ENCODE results near the gene AP1G1. TPM values are rescaled to one million over a fixed set of nuclear protein-coding genes. Genes with fewer than 3 reads are reported as not detected.
"Not testable (repeated sequence)": the region's sequence is repeated elsewhere in the genome, so short reads cannot be mapped to it uniquely, and the experiment has no call there.

The AP1G1 gene
- total RNA-seq, 6 experiments from 2014 or later: 47.8 to 54.1 (median 52.5) TPM

DNA sequence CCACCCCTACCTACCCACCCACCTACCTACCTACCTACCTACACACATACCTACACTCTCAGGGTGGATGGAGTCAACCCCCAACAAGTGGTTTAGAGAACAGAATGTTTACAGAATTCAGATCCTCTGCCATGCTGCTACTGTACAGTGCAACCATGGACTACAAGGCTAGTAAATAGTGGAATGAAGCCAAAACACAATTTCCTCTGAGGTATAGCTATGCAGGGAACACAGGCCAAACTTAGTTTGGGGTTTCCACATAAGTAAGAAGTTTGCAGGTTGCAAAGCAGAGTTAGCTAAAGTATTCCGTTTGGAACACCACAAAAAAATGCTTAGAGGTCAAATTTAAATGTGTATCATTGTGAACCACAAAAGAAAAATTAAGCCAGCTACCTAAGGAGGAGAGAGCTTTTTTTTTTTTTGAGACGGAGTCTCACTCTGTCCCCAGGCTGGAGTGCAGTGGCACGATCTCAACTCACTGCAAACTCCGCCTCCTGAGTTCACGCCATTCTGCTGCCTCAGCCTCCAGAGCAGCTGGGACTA lies 2.7 kb upstream of the AP1G1 start:
- no peak for ATAC-seq
- 81% methylated on average over 3 of the region's 5 CpGs for WGBS (ENCODE audit: insufficient coverage, low coverage, low lambda C conversion rate, missing lambda C conversion rate)
- TF ChIP-seq POLR2A (IDR thresholded peaks at IDR 0.05): no peak
- TF ChIP-seq, protein P1, sequence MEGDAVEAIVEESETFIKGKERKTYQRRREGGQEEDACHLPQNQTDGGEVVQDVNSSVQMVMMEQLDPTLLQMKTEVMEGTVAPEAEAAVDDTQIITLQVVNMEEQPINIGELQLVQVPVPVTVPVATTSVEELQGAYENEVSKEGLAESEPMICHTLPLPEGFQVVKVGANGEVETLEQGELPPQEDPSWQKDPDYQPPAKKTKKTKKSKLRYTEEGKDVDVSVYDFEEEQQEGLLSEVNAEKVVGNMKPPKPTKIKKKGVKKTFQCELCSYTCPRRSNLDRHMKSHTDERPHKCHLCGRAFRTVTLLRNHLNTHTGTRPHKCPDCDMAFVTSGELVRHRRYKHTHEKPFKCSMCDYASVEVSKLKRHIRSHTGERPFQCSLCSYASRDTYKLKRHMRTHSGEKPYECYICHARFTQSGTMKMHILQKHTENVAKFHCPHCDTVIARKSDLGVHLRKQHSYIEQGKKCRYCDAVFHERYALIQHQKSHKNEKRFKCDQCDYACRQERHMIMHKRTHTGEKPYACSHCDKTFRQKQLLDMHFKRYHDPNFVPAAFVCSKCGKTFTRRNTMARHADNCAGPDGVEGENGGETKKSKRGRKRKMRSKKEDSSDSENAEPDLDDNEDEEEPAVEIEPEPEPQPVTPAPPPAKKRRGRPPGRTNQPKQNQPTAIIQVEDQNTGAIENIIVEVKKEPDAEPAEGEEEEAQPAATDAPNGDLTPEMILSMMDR (IDR thresholded peaks at IDR 0.05): no peak
- H3K27ac ChIP-seq: no peak overlapping the region
- intact Hi-C loops (cut with DNase I): no loop called here
- no peak overlapping the region for H3K4me3 ChIP-seq
- peaks cover 0 to 15% (median 7%) of the 10 kb centered on the region in 4 donors for H3K4me1 ChIP-seq
- no peaks in the 10 kb centered on the region for H3K36me3 ChIP-seq
- no peak for DNase-seq
- no peaks in the 10 kb centered on the region for H3K27me3 ChIP-seq
- no peaks in the 10 kb centered on the region for H3K9me3 ChIP-seq

DNA sequence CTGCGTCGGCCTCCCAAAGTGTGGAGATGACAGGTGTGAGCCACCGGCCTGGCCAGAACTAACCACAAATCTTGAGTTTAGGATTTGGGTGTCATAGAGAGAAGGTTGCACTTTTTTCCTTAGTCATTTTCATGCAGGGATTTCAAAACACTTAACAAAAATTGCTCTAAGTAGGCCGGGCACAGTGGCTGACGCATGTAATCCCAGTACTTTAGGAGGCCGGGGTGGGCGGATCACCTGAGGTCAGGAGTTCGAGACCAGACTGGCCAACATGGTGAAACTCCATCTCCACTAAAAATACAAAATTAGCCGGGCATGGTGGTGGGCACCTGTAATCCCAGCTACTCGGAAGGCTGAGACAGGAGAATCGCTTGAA lies 1.5 kb upstream of the AP1G1 start:
- not testable (repeated sequence) for DNase-seq

DNA sequence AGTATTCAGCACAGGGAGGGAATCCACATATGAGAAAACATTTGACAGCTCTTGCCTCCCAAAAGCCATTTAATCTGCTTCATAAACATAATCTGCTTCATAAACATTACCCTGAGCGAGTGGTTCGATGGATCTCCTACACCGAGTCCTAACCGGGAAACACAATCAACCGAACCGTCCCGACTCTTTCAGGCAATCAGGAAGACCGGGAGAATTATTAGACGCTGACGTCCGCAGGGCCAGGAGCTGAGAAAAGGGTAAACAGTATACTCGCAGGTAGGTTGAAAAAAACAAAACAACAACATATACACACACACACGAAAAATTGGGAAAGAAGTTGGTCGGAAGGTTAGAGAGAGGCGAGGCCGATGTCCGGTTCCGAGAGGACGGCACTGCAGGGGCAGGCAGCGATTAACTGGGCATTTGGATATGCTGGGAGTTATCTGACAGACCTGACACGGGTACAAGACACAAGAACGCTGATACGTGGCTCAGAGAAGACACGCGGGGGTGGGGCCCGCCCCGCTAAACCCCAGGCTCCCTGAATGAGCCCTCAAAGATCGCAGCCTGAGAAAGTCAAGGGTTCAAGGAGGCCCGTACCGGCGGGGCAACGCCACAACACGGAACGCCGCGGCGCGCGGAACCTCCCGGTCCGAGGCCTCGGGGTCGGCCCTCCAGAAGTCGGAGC lies 585 bp downstream of the AP1G1 start:
- no peaks in the 10 kb centered on the region for H3K27me3 ChIP-seq
- peak overlapping the region; percentile 96 to 99 (median 97) for H3K27ac ChIP-seq
- H3K4me1 ChIP-seq: peaks cover 0 to 36% (median 14%) of the 10 kb centered on the region in 4 donors
- peak overlapping the region; percentile 86 to 90 (median 86) for H3K4me3 ChIP-seq
- 0% methylated on average over 20 of the region's 44 CpGs for WGBS (ENCODE audit: insufficient coverage, low coverage, low lambda C conversion rate, missing lambda C conversion rate)
- no peak for TF ChIP-seq POLR2A (IDR thresholded peaks at IDR 0.05)
- TF ChIP-seq, protein P1 (IDR thresholded peaks at IDR 0.05): no peak
- intact Hi-C loops (cut with DNase I): no loop called here
- peak in 2 of 3 donors; percentile 23 to 62 for DNase-seq
- H3K36me3 ChIP-seq: peaks cover 0 to 4% (median 0%) of the 10 kb centered on the region in 4 donors
- H3K9me3 ChIP-seq: no peaks in the 10 kb centered on the region
- ATAC-seq: peak; percentile 27 to 35 (median 30)

More for the DNA sequence above, 1.5 kb upstream of the AP1G1 start:
- H3K4me3 ChIP-seq; H3K36me3 ChIP-seq; ATAC-seq; H3K27me3 ChIP-seq; H3K9me3 ChIP-seq; intact Hi-C loops (cut with DNase I): not testable (repeated sequence)
- Histone ChIP-seq H3K27ac (peak overlapping the region in 1 of 3 donors; percentile 83), H3K4me1 (peaks cover 0 to 27% (median 13%) of the 10 kb centered on the region in 4 donors)
- 78% methylated on average over 11 of the region's 11 CpGs for WGBS (ENCODE audit: insufficient coverage, low coverage, low lambda C conversion rate, missing lambda C conversion rate)

DNA sequence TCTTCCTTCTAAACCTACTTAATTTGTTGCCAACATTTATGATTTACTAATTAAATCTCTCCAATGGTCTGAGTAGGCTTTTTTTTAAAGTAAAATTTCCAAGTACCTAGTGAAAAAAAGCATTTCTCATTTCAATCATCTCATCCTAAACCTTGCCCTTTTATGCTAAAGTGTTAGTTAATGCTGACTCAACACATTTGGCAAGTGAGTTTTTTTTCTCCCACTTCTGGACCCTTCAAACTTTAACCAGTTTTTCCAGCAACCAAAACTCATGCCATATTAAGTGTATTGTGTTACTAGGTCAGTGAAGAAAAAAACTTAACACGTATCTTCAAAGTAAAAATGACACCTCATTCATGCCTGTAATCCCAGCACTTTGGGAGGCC lies 5.3 kb downstream of the AP1G1 start:
- Histone ChIP-seq H3K4me1 (peaks cover 0 to 33% (median 14%) of the 10 kb centered on the region in 4 donors), H3K36me3 (peaks cover 0 to 14% (median 0%) of the 10 kb centered on the region in 4 donors), H3K9me3 (no peaks in the 10 kb centered on the region), H3K4me3 (no peak overlapping the region), H3K27me3 (no peaks in the 10 kb centered on the region), H3K27ac (no peak overlapping the region)
- ATAC-seq: no peak
- TF ChIP-seq, protein P1 (IDR thresholded peaks at IDR 0.05): no peak
- no peak for TF ChIP-seq POLR2A (IDR thresholded peaks at IDR 0.05)
- WGBS (ENCODE audit: insufficient coverage, low coverage, low lambda C conversion rate, missing lambda C conversion rate): 93% methylated on average over 1 of the region's 1 CpG
- intact Hi-C loops (cut with DNase I): no loop called here
- DNase-seq: no peak

DNA sequence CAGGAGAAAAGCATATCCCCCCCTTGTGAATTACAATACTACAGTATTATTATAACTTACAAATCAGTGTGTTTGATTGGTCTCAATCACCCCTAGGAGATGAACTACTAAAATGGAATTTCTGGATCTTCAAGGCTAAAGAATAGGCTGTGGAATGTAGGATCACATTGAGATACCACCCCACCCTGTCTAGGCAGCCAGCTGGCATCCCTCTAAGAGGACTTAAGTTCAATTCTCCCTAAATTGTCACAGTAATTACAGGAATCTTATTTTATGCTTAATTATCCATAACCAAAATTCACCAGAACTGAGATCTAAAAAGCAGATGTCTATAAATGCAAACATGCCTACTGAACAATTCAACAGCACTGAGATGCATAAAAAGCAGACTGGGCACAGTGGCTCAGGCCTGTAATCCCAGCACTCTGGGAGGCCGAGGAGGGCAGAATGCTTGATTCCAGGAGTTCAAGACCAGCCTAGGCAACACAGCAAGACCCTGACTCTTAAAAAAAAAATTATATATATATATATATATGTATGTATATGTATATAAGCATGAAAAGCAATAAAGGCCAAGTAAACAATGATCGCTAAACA lies 12.0 kb downstream of the AP1G1 start:
- no peak overlapping the region for H3K27ac ChIP-seq
- no peaks in the 10 kb centered on the region for H3K9me3 ChIP-seq
- no peak for DNase-seq
- no peak overlapping the region for H3K4me3 ChIP-seq
- no peaks in the 10 kb centered on the region for H3K27me3 ChIP-seq
- peaks cover 0 to 13% (median 0%) of the 10 kb centered on the region in 4 donors for H3K36me3 ChIP-seq
- ATAC-seq: no peak
- TF ChIP-seq, protein P1 (IDR thresholded peaks at IDR 0.05): no peak
- no peak for TF ChIP-seq POLR2A (IDR thresholded peaks at IDR 0.05)
- H3K4me1 ChIP-seq: peaks cover 0 to 4% (median 2%) of the 10 kb centered on the region in 4 donors
- intact Hi-C loops (cut with DNase I): no loop called here
- WGBS (ENCODE audit: insufficient coverage, low coverage, low lambda C conversion rate, missing lambda C conversion rate): 96% methylated on average over 2 of the region's 2 CpGs

All from right lobe of liver (tissue), 6 donors.